OCI-LY7 (cell line): ENCODE results near the gene EFNA3.

Experiments used
- CTCF ChIP-seq: fragments of 200-600 bp; sonication (generic); conservative IDR thresholded peaks from 2 replicates; pipeline ENCODE4 v1.5.1; 2014; ENCODE audit warnings: mild to moderate bottlenecking, antibody characterized with exemption, low read length, moderate library complexity, mixed read lengths
- EZH2phosphoT487 ChIP-seq: fragments of 200-600 bp; sonication (generic); IDR thresholded peaks from 2 replicates; pipeline ENCODE4 v1.6.1; 2018; ENCODE audit warnings: low read depth, borderline replicate concordance, mild to moderate bottlenecking, mixed run types, antibody characterized with exemption, low read length, moderate library complexity, mixed read lengths

GRCh38 chr1:155085504-155086127, 7.0 kb downstream of the EFNA3 start:
- TF ChIP-seq EZH2phosphoT487 (no peak), CTCF (no peak)
